GM23338 (cell line): ENCODE data around the gene FGF11. TPM values are rescaled to one million over a fixed set of nuclear protein-coding genes. Genes with fewer than 3 reads are reported as not detected.

Source experiments
- ATAC-seq: fragments of 200-7000 bp; cut with Tn5 transposase; 3 replicates; pipeline ENCODE4 v1.9.1; 2020
- DNase-seq: peaks from one replicate; pipeline ENCODE4 v3.0.0-alpha.2; 2015; ENCODE audit warnings: low spot score
- H2AFZ ChIP-seq: fragments of 200-600 bp; sonication (generic); 2 replicates; pipeline ENCODE4 v1.8.0; 2016; ENCODE audit warnings: antibody characterized with exemption, mild to moderate bottlenecking, moderate library complexity
- H3F3A ChIP-seq: fragments of 200-600 bp; sonication (generic); replicated peaks from 2 replicates; pipeline ENCODE4 v1.8.0; 2017; ENCODE audit warnings: antibody characterized with exemption, mixed run types, low read depth
- H3K27ac ChIP-seq: fragments of 200-600 bp; sonication (generic); 2 replicates; pipeline ENCODE4 v1.6.1; 2016; ENCODE audit warnings: low read depth
- H3K27me3 ChIP-seq: fragments of 200-600 bp; sonication (generic); 2 replicates; pipeline ENCODE4 v1.8.0; 2016; ENCODE audit warnings: mild to moderate bottlenecking, mixed run types, moderate library complexity; ENCODE audit not compliant: insufficient read depth
- H3K36me3 ChIP-seq: fragments of 200-600 bp; sonication (generic); 2 replicates; pipeline ENCODE4 v1.8.0; 2016; ENCODE audit warnings: mild to moderate bottlenecking; ENCODE audit not compliant: insufficient read depth
- H3K4me1 ChIP-seq: fragments of 200-600 bp; sonication (generic); 2 replicates; pipeline ENCODE4 v1.8.0; 2016; ENCODE audit warnings: mild to moderate bottlenecking, moderate library complexity; ENCODE audit not compliant: insufficient read depth
- H3K4me2 ChIP-seq: fragments of 200-600 bp; sonication (generic); 2 replicates; pipeline ENCODE4 v1.7.1; 2017; ENCODE audit warnings: mixed run types
- H3K4me3 ChIP-seq: fragments of 200-600 bp; sonication (generic); 2 replicates; pipeline ENCODE4 v1.6.1; 2016; ENCODE audit warnings: mixed run types
- H3K79me2 ChIP-seq: fragments of 200-600 bp; sonication (generic); replicated peaks from 2 replicates; pipeline ENCODE4 v1.8.0; 2017; ENCODE audit warnings: mild to moderate bottlenecking; ENCODE audit not compliant: insufficient read depth
- H3K9me2 ChIP-seq: fragments of 200-600 bp; sonication (generic); 2 replicates; pipeline ENCODE4 v1.8.0; 2017; ENCODE audit not compliant: insufficient read depth
- H4K20me1 ChIP-seq: fragments of 200-600 bp; sonication (generic); replicated peaks from 2 replicates; pipeline ENCODE4 v1.8.0; 2017; ENCODE audit warnings: mild to moderate bottlenecking; ENCODE audit not compliant: insufficient read depth
- H3K27ac Mint-ChIP-seq: 2 replicates; pipeline ENCODE4 v1.8.0; 2020; ENCODE audit warnings: inconsistent platforms, mild to moderate bottlenecking, moderate library complexity, mixed read lengths
- H3K27me3 Mint-ChIP-seq: 3 replicates; pipeline ENCODE4 v1.8.0; 2022; ENCODE audit warnings: low read depth, mild to moderate bottlenecking, moderate library complexity, mixed read lengths, inconsistent platforms; ENCODE audit not compliant: insufficient read depth, poor library complexity
- H3K36me3 Mint-ChIP-seq: 3 replicates; pipeline ENCODE4 v1.8.0; 2021; ENCODE audit warnings: low read depth, mild to moderate bottlenecking, inconsistent platforms, moderate library complexity, mixed read lengths
- H3K4me1 Mint-ChIP-seq: 3 replicates; pipeline ENCODE4 v1.8.0; 2020; ENCODE audit warnings: mild to moderate bottlenecking, inconsistent platforms, mixed read lengths
- H3K4me3 Mint-ChIP-seq: 3 replicates; pipeline ENCODE4 v1.8.0; 2021; ENCODE audit warnings: moderate library complexity, mild to moderate bottlenecking, inconsistent platforms, mixed read lengths
- H3K9me3 Mint-ChIP-seq: 3 replicates; pipeline ENCODE4 v1.8.0; 2020; ENCODE audit warnings: moderate library complexity, mild to moderate bottlenecking, inconsistent platforms, mixed read lengths
- CREB1 ChIP-seq: fragments of 250-450 bp; sonication (Bioruptor Pico); IDR thresholded peaks from 2 replicates; pipeline ENCODE4 v1.5.0; 2020; ENCODE audit warnings: low read depth, mild to moderate bottlenecking, moderate library complexity
- CTCF ChIP-seq, 2 experiments: fragments of 200-600 bp in 1 of 2; sonication (generic) in 1 of 2; conservative IDR thresholded peaks; 2 replicates each; pipeline versions ENCODE4 v1.5.1 to v1.6.1; 2016 to 2017; ENCODE audit warnings: antibody characterized with exemption in 2 of 2, low read depth in 2 of 2, mild to moderate bottlenecking in 2 of 2, moderate library complexity in 1 of 2
- ETS1 ChIP-seq: IDR thresholded peaks from 2 replicates; pipeline ENCODE4 v1.6.1; 2016; ENCODE audit warnings: antibody characterized with exemption
- EZH2 ChIP-seq: fragments of 200-600 bp; sonication (generic); IDR thresholded peaks from one replicate; pipeline ENCODE4 v1.8.0; 2017; ENCODE audit warnings: antibody characterized with exemption, mild to moderate bottlenecking, low read depth; ENCODE audit not compliant: unreplicated experiment
- EZH2phosphoT487 ChIP-seq: fragments of 200-600 bp; sonication (generic); IDR thresholded peaks from one replicate; pipeline ENCODE4 v1.8.1; 2018; ENCODE audit warnings: antibody characterized with exemption; ENCODE audit not compliant: unreplicated experiment
- JUNB ChIP-seq: IDR thresholded peaks from one replicate; pipeline ENCODE4 v1.6.1; 2016; ENCODE audit warnings: antibody characterized with exemption; ENCODE audit not compliant: unreplicated experiment
- NANOG ChIP-seq: IDR thresholded peaks from 2 replicates; pipeline ENCODE4 v1.6.1; 2016; ENCODE audit warnings: antibody characterized with exemption, borderline replicate concordance
- POLR2AphosphoS5 ChIP-seq: IDR thresholded peaks from 2 replicates; pipeline ENCODE4 v1.6.1; 2016; ENCODE audit warnings: antibody characterized with exemption, low read depth
- REST ChIP-seq: IDR thresholded peaks from one replicate; pipeline ENCODE4 v1.6.1; 2018; ENCODE audit warnings: antibody characterized with exemption; ENCODE audit not compliant: unreplicated experiment
- STAT1 ChIP-seq: IDR thresholded peaks from one replicate; pipeline ENCODE4 v1.6.1; 2016; ENCODE audit warnings: antibody characterized with exemption; ENCODE audit not compliant: unreplicated experiment
- ZNF114 ChIP-seq: fragments of 250-450 bp; sonication (Bioruptor Pico); IDR thresholded peaks from 2 replicates; pipeline ENCODE4 v1.5.0; 2020; ENCODE audit warnings: mild to moderate bottlenecking, moderate library complexity
- ZNF331 ChIP-seq: fragments of 250-450 bp; sonication (Bioruptor Pico); IDR thresholded peaks from 2 replicates; pipeline ENCODE4 v1.5.0; 2020; ENCODE audit warnings: low read depth, mild to moderate bottlenecking, moderate library complexity
- ZNF462 ChIP-seq: fragments of 250-450 bp; sonication (Bioruptor Pico); IDR thresholded peaks from 2 replicates; pipeline ENCODE4 v1.5.0; 2020; ENCODE audit warnings: mild to moderate bottlenecking, moderate library complexity
- polyA plus RNA-seq: library from polyadenylated mRNA; unstranded; fragments of >200 nt; fragmentation: Nextera tagmentation; extraction: Ambion mirVana; gene quantifications from 2 replicates; pipeline ENCODE4 v1.2.1, GENCODE V29; 2016
- total RNA-seq: library from RNA; depleted of rRNA; stranded (reverse); fragments of >200 nt; shearing (Covaris generic); gene quantifications from 2 replicates; pipeline ENCODE4 v1.2.3, GENCODE V29; 2014

The FGF11 gene
- total and polyA plus RNA-seq, 2 experiments from 2014 or later: 11.1 to 16.6 TPM

DNA sequence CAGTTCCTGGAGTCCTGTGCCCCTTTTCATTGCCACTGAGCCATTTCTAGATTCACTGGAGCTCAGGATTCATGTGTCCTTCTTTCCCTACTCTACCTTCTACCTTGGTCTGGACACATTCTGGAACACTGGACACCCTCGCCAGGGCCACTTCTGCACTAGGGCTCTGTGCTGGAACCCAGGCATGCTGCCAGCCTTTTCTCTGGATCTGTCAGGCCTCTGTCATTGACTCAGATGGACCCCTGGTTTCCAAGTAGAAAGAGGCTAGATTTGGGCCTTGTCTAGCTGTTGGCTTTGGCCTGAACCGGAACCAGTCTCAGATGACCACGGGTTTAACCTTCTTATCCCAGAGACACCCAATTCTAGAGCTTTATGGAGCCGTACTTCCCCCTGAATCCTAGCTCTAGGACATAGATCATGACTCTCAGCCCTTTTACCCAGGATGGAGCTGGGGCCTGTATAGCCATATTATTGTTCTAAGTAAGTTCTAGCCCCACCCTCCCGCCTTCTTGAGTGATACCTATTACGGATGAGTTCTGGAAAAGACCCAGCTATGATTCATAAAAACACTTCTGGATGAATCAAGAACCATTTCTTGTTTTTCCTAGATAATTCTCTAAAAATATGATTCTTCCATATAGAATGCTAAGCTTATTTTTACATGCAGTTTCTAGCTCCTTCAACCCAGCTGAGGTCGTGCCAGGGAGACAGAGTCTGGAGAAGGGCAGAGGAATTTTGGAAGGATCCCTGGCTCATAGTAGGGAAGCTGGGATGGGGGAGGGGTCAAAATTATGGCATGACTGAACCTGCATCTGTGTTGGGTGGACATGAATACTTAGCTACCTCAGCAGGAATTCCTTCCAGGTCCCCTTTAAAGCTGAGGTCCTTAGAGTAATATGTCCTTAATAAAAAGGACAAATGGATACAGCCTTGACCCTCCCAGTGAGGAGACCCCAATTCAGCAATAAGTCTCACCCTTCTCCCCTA is 4.5 kb downstream of the FGF11 start:
- H3K4me3 Mint-ChIP-seq: peak overlapping the region; percentile 91; the same call in 2 of the 3 replicates
- no peak for DNase-seq

More for the DNA sequence above, 4.5 kb downstream of the FGF11 start:
- Histone ChIP-seq H3K27me3 (peaks cover 49% of the 10 kb centered on the region), H3K79me2 (no peaks in the 10 kb centered on the region), H3K9me2 (no peaks in the 10 kb centered on the region), H3K27ac (no peak overlapping the region), H3K4me1 (peaks cover 44% of the 10 kb centered on the region), H2AFZ (no peak overlapping the region), H3K4me3 (peak overlapping the region; percentile 90; the same call in 1 of the 2 replicates), H3F3A (peaks cover 39% of the 10 kb centered on the region), H3K36me3 (no peaks in the 10 kb centered on the region), H4K20me1 (peaks cover 3% of the 10 kb centered on the region; the same call in 1 of the 2 replicates), H3K4me2 (peak overlapping the region; percentile 99)
- H3K4me1 Mint-ChIP-seq: peaks cover 38% of the 10 kb centered on the region
- H3K27me3 Mint-ChIP-seq: peaks cover 48% of the 10 kb centered on the region
- TF ChIP-seq STAT1 (no peak), POLR2AphosphoS5 (no peak), JUNB (no peak), CREB1 (CRISPR knock-in tag) (no peak), EZH2 (no peak), ZNF462 (CRISPR knock-in tag) (no peak), CTCF (conservative IDR thresholded peaks at IDR 0.05; ENCODE audit: low read depth in 2 of 2) (no peak), EZH2phosphoT487 (no peak), NANOG (no peak), ETS1 (no peak), ZNF114 (no peak), REST (no peak), ZNF331 (CRISPR knock-in tag) (no peak)
- H3K9me3 Mint-ChIP-seq: no peaks in the 10 kb centered on the region; the same call in 2 of the 3 replicates
- H3K27ac Mint-ChIP-seq: no peak overlapping the region
- peaks cover 5% of the 10 kb centered on the region; the same call in 2 of the 3 replicates for H3K36me3 Mint-ChIP-seq
- no peak for ATAC-seq
